ENCODE results near the gene POLR1A.

- TF ChIP-seq, protein P1, sequence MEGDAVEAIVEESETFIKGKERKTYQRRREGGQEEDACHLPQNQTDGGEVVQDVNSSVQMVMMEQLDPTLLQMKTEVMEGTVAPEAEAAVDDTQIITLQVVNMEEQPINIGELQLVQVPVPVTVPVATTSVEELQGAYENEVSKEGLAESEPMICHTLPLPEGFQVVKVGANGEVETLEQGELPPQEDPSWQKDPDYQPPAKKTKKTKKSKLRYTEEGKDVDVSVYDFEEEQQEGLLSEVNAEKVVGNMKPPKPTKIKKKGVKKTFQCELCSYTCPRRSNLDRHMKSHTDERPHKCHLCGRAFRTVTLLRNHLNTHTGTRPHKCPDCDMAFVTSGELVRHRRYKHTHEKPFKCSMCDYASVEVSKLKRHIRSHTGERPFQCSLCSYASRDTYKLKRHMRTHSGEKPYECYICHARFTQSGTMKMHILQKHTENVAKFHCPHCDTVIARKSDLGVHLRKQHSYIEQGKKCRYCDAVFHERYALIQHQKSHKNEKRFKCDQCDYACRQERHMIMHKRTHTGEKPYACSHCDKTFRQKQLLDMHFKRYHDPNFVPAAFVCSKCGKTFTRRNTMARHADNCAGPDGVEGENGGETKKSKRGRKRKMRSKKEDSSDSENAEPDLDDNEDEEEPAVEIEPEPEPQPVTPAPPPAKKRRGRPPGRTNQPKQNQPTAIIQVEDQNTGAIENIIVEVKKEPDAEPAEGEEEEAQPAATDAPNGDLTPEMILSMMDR (IDR thresholded peaks at IDR 0.05; ENCODE audit: insufficient read depth, low read depth, low read length): no peak
- no peak for TF ChIP-seq EZH2 (IDR thresholded peaks at IDR 0.05; ENCODE audit: insufficient read depth, low read length)
These were observed 108.4 kb downstream of the POLR1A start for GRCh38 chr2:85997017-85997970.
